ENCODE results near the gene GALNT2. TPM values are rescaled to one million over a fixed set of nuclear protein-coding genes. Genes with fewer than 3 reads are reported as not detected.

The GALNT2 gene
- total and polyA plus RNA-seq, 10 of the 15 experiments (the other 5 are each of a cell fraction or from before 2014, with no cell fraction given), result 0.52 to 27.7 (median 16.3) TPM

DNA sequence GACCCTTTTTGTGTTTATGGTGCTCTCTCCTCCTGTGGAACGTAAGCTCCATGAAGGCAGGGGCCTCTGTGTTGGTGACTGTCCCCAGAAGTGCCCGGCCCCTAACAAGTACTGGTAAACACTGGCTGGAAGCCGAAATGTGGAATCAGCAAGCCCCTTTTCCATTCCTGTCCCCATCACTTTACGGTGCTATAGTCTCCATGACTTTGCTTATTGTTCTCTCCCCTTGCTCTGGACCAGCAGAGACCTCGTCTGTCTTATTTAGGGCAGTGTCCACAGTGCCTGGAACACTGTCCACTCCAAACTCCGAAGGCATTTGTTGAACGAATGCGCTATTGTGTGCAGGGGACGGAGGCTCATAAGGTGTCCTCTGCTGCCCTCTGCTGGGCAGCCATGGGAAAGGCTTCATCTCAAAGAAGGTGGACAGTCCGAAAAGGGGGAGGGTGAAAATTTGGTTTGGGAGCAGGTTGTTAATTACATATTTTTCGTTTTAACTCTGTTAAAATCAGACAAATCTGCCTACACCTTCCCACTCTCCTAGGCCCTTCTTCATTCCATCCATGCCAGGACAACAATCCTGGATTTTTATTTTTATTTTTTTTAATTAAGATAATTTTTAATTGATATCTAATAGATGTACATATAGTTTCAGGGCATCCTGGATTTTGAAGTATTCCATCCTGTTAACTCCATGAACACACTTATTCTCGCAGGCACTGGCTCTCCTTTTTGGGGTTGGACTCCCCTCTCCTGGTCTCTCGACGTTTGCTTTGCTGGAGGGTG lies 243.5 kb downstream of the GALNT2 start:
- no TSS peak for BruUV-seq (replicated peaks)
- intact Hi-C loops (cut with micrococcal nuclease; ENCODE audit: unreplicated experiment), result loop anchor here (1.0 to 10.0 kb wide), 3 partner anchors 596 to 1056 kb away; no protein-coding TSS in a partner anchor
- WGBS (ENCODE audit: insufficient coverage, insufficient replicate concordance, low lambda C conversion rate, missing lambda C conversion rate), result 33% methylated on average over 14 of the region's 14 CpGs

More for the DNA sequence above, 243.5 kb downstream of the GALNT2 start:
- peak; percentile 89 for ATAC-seq
- H4K20me1 ChIP-seq (ENCODE audit: control insufficient read depth, insufficient read depth), result no peaks in the 10 kb centered on the region
- ChIA-PET CTCF (interaction anchor here (0.8 to 2.2 kb wide), 8 partner anchors 8 to 754 kb away, joined by 3 to 10 read pairs (median 4); no protein-coding TSS in a partner anchor), POLR2A (interaction anchor here (0.6 kb wide), 1 partner anchor 21 kb away, joined by 3 read pairs; no protein-coding TSS in a partner anchor), SMC1A (ENCODE audit: uncharacterized antibody, unreplicated experiment) (interaction anchor here (1.3 to 2.6 kb wide), 3 partner anchors 594 to 649 kb away, joined by 6 to 9 read pairs (median 8); no protein-coding TSS in a partner anchor), RAD21 (ENCODE audit: unreplicated experiment) (interaction anchor here (1.2 to 1.9 kb wide), 3 partner anchors 597 to 649 kb away, joined by 5 to 7 read pairs (median 5); no protein-coding TSS in a partner anchor)
- no peak overlapping the region for H2AFZ ChIP-seq (ENCODE audit: control insufficient read depth, low read depth, low read length)
- H3K4me2 ChIP-seq (ENCODE audit: control insufficient read depth, insufficient read depth), result no peak overlapping the region
- no peaks in the 10 kb centered on the region for H3K79me2 ChIP-seq (ENCODE audit: control insufficient read depth, insufficient read depth, low read length)
- FAIRE-seq, result peak; percentile 93
- no peaks in the 10 kb centered on the region for H3K27me3 ChIP-seq (replicated peaks in 1 of 2; ENCODE audit: control insufficient read depth in 2 of 2, insufficient read depth in 2 of 2, low read length in 1 of 2)
- no peak overlapping the region for H3K27ac ChIP-seq (ENCODE audit: control insufficient read depth, insufficient read depth)
- no peaks in the 10 kb centered on the region; the same call in 1 of the 2 replicates for H3K4me1 ChIP-seq (ENCODE audit: control insufficient read depth, insufficient read depth, low read length)
- H3K36me3 ChIP-seq (ENCODE audit: control insufficient read depth in 2 of 2, insufficient read depth in 2 of 2, low read length in 1 of 2), result no peaks in the 10 kb centered on the region
- peak; percentile 11 for DNase-seq (ENCODE audit: low read depth, low spot score)
- no peak overlapping the region for H3K4me3 ChIP-seq
- no peak overlapping the region for H3K9ac ChIP-seq (ENCODE audit: control insufficient read depth, insufficient read depth, low read length)
- in situ Hi-C loops (cut with MboI), result loop anchor here (5.0 kb wide), 2 partner anchors 598 to 648 kb away; no protein-coding TSS in a partner anchor
- TF ChIP-seq SMARCA5 (IDR thresholded peaks at IDR 0.05) (peak; percentile 36; the same call in 1 of the 2 replicates), SMAD1 (IDR thresholded peaks at IDR 0.05; ENCODE audit: low read depth, partially characterized antibody) (no peak), ZNF24 (IDR thresholded peaks at IDR 0.05) (peak; percentile 50; the same call in 1 of the 2 replicates), RAD21 (IDR thresholded peaks at IDR 0.05; ENCODE audit: insufficient read depth, low read depth, low read length) (peak; percentile 99), RB1 (IDR thresholded peaks at IDR 0.05; ENCODE audit: borderline replicate concordance) (0 out of 2 replicates have a peak, but pooled peaks have one; percentile 47), SUPT20H (IDR thresholded peaks at IDR 0.05; ENCODE audit: borderline replicate concordance, control insufficient read depth, low read depth, low read length) (no peak), SMC3 (IDR thresholded peaks at IDR 0.05; ENCODE audit: borderline replicate concordance, low read length) (peak; percentile 92), SIX5 (IDR thresholded peaks at IDR 0.05; ENCODE audit: low read depth, low read length, severe bottlenecking) (no peak), IKZF1 (conservative IDR thresholded peaks at IDR 0.05) (no peak), RCOR1 (conservative IDR thresholded peaks at IDR 0.05; ENCODE audit: low read depth, low read length) (no peak)
- TF ChIP-seq, protein P1, sequence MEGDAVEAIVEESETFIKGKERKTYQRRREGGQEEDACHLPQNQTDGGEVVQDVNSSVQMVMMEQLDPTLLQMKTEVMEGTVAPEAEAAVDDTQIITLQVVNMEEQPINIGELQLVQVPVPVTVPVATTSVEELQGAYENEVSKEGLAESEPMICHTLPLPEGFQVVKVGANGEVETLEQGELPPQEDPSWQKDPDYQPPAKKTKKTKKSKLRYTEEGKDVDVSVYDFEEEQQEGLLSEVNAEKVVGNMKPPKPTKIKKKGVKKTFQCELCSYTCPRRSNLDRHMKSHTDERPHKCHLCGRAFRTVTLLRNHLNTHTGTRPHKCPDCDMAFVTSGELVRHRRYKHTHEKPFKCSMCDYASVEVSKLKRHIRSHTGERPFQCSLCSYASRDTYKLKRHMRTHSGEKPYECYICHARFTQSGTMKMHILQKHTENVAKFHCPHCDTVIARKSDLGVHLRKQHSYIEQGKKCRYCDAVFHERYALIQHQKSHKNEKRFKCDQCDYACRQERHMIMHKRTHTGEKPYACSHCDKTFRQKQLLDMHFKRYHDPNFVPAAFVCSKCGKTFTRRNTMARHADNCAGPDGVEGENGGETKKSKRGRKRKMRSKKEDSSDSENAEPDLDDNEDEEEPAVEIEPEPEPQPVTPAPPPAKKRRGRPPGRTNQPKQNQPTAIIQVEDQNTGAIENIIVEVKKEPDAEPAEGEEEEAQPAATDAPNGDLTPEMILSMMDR (IDR thresholded peaks at IDR 0.05 in 2 of 3, conservative IDR thresholded peaks at IDR 0.05 in 1 of 3; ENCODE audit: control insufficient read depth in 2 of 3, extremely low read depth in 1 of 3, insufficient read depth in 1 of 3, low read depth in 3 of 3, low read length in 3 of 3), result peak; percentile 89 to 94 (median 92)
- TF ChIP-seq, protein P2, sequence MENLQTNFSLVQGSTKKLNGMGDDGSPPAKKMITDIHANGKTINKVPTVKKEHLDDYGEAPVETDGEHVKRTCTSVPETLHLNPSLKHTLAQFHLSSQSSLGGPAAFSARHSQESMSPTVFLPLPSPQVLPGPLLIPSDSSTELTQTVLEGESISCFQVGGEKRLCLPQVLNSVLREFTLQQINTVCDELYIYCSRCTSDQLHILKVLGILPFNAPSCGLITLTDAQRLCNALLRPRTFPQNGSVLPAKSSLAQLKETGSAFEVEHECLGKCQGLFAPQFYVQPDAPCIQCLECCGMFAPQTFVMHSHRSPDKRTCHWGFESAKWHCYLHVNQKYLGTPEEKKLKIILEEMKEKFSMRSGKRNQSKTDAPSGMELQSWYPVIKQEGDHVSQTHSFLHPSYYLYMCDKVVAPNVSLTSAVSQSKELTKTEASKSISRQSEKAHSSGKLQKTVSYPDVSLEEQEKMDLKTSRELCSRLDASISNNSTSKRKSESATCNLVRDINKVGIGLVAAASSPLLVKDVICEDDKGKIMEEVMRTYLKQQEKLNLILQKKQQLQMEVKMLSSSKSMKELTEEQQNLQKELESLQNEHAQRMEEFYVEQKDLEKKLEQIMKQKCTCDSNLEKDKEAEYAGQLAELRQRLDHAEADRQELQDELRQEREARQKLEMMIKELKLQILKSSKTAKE (IDR thresholded peaks at IDR 0.05; ENCODE audit: low read depth, poor library complexity, severe bottlenecking), result peak; percentile 23
- TF ChIP-seq, protein P3, sequence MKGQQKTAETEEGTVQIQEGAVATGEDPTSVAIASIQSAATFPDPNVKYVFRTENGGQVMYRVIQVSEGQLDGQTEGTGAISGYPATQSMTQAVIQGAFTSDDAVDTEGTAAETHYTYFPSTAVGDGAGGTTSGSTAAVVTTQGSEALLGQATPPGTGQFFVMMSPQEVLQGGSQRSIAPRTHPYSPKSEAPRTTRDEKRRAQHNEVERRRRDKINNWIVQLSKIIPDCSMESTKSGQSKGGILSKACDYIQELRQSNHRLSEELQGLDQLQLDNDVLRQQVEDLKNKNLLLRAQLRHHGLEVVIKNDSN (IDR thresholded peaks at IDR 0.05; ENCODE audit: borderline replicate concordance, extremely low read length, insufficient read depth, low read depth, low read length), result no peak
- TF ChIP-seq, protein P4, sequence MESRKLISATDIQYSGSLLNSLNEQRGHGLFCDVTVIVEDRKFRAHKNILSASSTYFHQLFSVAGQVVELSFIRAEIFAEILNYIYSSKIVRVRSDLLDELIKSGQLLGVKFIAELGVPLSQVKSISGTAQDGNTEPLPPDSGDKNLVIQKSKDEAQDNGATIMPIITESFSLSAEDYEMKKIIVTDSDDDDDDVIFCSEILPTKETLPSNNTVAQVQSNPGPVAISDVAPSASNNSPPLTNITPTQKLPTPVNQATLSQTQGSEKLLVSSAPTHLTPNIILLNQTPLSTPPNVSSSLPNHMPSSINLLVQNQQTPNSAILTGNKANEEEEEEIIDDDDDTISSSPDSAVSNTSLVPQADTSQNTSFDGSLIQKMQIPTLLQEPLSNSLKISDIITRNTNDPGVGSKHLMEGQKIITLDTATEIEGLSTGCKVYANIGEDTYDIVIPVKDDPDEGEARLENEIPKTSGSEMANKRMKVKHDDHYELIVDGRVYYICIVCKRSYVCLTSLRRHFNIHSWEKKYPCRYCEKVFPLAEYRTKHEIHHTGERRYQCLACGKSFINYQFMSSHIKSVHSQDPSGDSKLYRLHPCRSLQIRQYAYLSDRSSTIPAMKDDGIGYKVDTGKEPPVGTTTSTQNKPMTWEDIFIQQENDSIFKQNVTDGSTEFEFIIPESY (IDR thresholded peaks at IDR 0.05), result no peak
- no peaks in the 10 kb centered on the region for H3K9me3 ChIP-seq (replicated peaks; ENCODE audit: control insufficient read depth, insufficient read depth, low read length)
